ENCODE measurements around the gene BLNK. TPM values are rescaled to one million over a fixed set of nuclear protein-coding genes. Genes with fewer than 3 reads are reported as not detected.

The BLNK gene
- total RNA-seq, result 3.4 and 10.6 TPM in 2 replicates

DNA sequence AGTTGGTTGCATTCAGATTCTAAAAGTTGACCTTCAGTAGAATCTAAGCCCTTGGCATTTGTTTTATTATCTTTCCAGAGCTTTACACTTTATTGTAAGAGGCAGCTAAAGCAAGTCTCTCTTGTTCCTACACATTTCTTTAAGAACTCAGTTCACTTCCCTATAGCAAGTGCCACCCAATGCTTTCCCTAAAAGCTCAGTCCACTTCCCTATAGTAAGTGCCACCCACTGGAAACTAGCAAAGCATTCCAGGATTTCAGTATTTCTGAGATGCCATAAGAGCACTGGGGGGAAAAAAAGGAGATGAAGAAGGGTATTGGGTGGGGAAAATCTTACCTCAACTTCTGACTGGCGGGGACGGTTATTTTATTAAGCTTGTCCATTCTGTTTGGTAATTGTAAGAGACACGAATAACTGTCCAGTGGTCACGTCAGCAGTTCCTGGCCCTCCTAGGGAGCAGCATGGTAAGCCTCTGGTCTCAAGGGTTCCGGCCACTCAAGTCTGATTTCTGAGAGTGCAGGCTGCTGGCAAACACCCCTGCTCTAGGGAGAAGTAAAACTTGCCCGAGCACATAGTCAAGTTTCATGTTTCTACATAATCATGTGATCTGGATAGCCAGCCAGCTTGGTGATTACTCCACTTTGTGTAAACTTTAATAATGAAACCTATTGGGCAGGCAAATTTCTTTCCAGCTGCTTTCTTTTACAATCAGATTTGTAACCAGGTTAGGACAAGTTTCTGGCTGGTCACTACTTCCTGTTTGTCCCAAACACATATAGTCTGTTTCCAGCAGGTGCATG lies at the start of gene BLNK:
TSS of gene BLNK (minus strand) at position 554 of the 800 bp plus-strand sequence. CDS start at position 383, 171 bp downstream.

DNA sequence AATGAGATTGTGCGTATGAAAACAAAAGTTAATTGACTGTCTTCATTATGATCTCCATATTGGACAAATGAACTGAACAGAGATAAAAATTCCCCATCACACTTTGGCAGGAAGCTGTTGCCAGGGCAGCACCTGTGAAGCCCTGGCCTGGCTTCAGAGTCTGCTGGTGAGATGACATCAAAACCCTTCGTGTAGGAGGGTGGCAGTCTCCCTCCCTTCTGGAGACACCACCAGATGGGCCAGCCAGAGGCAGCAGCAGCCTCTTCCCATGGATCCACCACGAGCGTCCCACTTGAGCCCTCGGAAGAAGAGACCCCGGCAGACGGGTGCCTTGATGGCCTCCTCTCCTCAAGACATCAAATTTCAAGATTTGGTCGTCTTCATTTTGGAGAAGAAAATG lies 32.9 kb upstream of the BLNK start, which contains the start of gene DNTT:
TSS of gene DNTT (plus strand) at position 205 of the 400 bp plus-strand sequence. CDS start at position 269, 64 bp downstream.

Other genes with a start within 250 kb of the BLNK start
- 14.5 and 18.8 TPM in 2 replicates for gene CCNJ, start 228.0 kb downstream of the BLNK start, total RNA-seq
- 23.9 and 29.8 TPM in 2 replicates for gene ZNF518A, start 141.3 kb downstream of the BLNK start, total RNA-seq
- not detected in 2 replicates for gene DNTT, start 32.9 kb upstream of the BLNK start, total RNA-seq
- gene OPALIN, start 87.4 kb upstream of the BLNK start, total RNA-seq, result not detected in 2 replicates
- 0.34 and 17.7 TPM in 2 replicates for gene TLL2, start 242.4 kb upstream of the BLNK start, total RNA-seq